ACC112 (cell line): ENCODE data around the gene TFDP1.

Source experiments
- H2AFZ ChIP-seq: fragments of 200-600 bp; sonication (generic); one replicate; pipeline ENCODE4 v1.6.0; 2017; ENCODE audit warnings: antibody characterized with exemption, low read length; ENCODE audit not compliant: unreplicated experiment
- H3K27ac ChIP-seq: fragments of 200-600 bp; sonication (generic); 2 replicates; pipeline ENCODE4 v1.5.1; 2014; ENCODE audit warnings: low read depth, mild to moderate bottlenecking, antibody characterized with exemption, low read length, moderate library complexity
- H3K27me3 ChIP-seq: fragments of 200-600 bp; sonication (generic); 2 replicates; pipeline ENCODE4 v1.6.1; 2014; ENCODE audit warnings: mild to moderate bottlenecking, antibody characterized with exemption, low read length, moderate library complexity, mixed read lengths; ENCODE audit not compliant: insufficient read depth
- H3K36me3 ChIP-seq: fragments of 200-600 bp; sonication (generic); 2 replicates; pipeline ENCODE4 v1.6.1; 2016; ENCODE audit warnings: mild to moderate bottlenecking, antibody characterized with exemption, low read length, moderate library complexity, mixed read lengths; ENCODE audit not compliant: insufficient read depth
- H3K4me1 ChIP-seq: fragments of 200-600 bp; sonication (generic); one replicate; pipeline ENCODE4 v1.6.1; 2016; ENCODE audit warnings: low read length, mixed read lengths; ENCODE audit not compliant: insufficient read depth, unreplicated experiment, control insufficient read depth
- H3K4me3 ChIP-seq: fragments of 200-600 bp; sonication (generic); 2 replicates; pipeline ENCODE4 v1.5.1; 2014; ENCODE audit warnings: mild to moderate bottlenecking, low read depth, low read length
- H3K79me2 ChIP-seq: fragments of 200-600 bp; sonication (generic); one replicate; pipeline ENCODE4 v1.6.0; 2016; ENCODE audit warnings: low read length; ENCODE audit not compliant: control insufficient read depth, unreplicated experiment, insufficient read depth

TFDP1 gene

DNA sequence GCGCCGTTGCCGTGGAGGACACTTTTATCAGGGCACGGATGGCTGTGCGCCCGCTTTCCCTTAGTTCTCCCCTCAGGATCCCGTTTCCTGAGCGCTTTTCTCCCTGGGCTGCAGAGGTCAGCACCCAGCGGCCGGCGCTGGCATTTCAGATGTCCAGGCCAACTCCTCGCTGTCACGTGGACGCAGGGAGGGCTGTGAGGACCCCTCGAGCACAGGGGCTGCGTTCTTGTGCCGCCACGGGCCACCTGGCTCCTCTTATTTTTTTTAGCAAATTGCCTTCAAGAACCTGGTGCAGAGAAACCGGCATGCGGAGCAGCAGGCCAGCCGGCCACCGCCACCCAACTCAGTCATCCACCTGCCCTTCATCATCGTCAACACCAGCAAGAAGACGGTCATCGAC is 51.2 kb downstream of the TFDP1 start:
- peaks cover 80% of the 10 kb centered on the region for H3K36me3 ChIP-seq
- H3K27me3 ChIP-seq = no peaks in the 10 kb centered on the region
- H3K4me1 ChIP-seq = no peaks in the 10 kb centered on the region
- H3K27ac ChIP-seq = no peak overlapping the region
- peaks cover 7% of the 10 kb centered on the region for H3K79me2 ChIP-seq
- H2AFZ ChIP-seq = no peak overlapping the region
- H3K4me3 ChIP-seq = no peak overlapping the region

DNA sequence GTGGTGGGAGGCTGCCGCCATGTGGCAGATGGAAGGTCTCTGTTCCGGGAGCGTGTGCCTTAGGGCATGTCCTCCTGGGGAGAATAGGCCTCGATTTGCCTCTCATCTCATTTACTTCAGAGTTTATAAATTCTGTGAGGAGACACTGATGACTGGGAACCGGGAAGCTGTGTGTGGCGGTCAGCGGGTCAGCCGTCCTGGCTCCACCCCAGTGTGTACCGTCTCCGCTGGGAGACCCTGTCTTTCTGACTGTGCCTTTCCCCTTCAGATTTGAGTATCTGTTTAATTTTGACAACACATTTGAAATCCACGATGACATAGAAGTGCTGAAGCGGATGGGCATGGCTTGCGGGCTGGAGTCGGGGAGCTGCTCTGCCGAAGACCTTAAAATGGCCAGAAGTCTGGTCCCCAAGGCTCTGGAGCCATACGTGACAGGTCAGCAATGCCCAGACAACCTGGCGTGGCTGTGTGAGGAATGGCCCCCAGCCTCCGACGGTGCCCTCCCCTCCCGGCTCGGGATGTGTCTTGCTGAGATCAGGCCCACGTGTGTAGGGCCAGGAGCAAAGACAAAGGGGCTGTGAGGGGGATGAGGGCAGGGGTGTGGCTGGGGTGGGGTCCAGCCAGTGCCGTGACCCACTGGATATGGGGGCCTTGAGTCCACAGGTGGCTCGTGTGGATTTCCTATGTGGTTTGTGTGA is 51.9 kb downstream of the TFDP1 start:
- H3K27ac ChIP-seq = no peak overlapping the region
- H2AFZ ChIP-seq = no peak overlapping the region
- peaks cover 2% of the 10 kb centered on the region for H3K79me2 ChIP-seq
- no peaks in the 10 kb centered on the region for H3K4me1 ChIP-seq
- no peak overlapping the region for H3K4me3 ChIP-seq
- H3K27me3 ChIP-seq = no peaks in the 10 kb centered on the region
- peaks cover 76% of the 10 kb centered on the region for H3K36me3 ChIP-seq

DNA sequence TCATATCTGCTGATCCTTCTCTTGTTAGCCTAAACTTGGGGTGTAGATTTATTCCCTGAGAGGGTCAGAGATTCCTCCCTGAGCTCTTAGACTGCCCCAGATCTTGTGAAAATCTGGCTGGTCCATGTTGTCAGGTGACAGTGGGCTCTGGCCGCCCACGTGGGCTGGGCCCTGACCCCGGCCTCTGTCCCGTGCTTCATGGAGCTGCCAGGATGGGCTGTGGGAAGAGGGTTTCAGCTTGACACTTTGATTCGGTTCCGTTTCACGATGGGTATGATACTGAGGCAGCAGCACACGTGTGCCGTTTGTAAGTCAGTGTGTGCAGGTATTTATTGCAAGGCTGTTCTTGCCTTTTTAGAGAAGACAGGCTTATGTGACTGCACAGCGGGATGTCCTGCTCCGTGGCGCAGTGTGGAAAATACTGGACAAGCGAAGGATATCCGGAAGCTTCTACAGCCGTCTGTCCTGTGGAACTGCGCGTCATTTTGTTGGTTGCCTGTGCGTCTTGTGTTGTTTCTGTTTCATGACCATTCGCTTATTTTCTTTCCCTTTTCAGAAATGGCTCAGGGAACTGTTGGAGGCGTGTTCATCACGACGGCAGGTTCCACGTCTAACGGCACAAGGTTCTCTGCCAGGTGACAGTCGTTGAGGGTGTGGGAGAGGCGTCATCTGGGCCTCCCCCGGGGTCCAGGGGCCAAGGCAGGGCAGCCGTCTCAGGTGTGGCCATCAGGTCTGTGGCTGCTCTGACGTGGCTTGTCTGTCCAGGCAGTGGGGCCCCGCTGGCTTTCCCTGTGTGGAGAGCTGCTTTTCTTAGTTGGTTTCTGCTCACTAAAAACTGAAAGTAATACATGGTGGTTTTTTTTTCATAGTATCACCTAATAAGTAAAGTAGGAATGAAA is 53.0 kb downstream of the TFDP1 start:
- H3K79me2 ChIP-seq = peaks cover 2% of the 10 kb centered on the region
- H3K4me1 ChIP-seq = no peaks in the 10 kb centered on the region
- no peak overlapping the region for H3K27ac ChIP-seq
- H3K4me3 ChIP-seq = no peak overlapping the region
- no peak overlapping the region for H2AFZ ChIP-seq
- peaks cover 87% of the 10 kb centered on the region for H3K36me3 ChIP-seq
- no peaks in the 10 kb centered on the region for H3K27me3 ChIP-seq

DNA sequence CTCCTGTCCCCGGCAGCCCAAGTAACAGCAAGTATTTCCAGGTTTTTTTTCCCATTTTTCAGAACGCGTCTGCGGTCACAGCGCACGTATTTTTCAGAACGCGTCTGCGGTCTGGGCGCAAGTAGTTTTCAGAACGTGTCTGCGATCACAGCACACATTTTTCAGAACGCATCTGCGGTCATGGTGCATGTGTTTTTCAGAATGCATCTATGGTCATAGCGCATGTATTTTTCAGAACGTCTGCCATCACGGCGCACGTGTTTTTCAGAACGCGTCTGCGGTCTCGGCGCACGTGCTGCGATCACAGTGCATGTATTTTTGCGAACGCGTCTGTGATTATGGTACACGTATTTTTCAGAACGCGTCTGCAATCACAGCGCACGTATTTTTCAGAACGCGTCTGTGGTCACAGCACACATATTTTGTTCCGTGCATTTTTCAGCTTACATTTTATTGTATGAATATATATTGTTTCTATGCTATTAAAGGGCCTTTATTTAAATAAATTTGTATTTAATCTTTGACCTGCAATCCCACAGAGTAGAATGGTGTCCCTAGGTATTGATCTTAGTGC is 53.7 kb downstream of the TFDP1 start:
- no peak overlapping the region for H2AFZ ChIP-seq
- H3K4me3 ChIP-seq = no peak overlapping the region
- H3K79me2 ChIP-seq = no peaks in the 10 kb centered on the region
- no peak overlapping the region for H3K27ac ChIP-seq
- H3K27me3 ChIP-seq = no peaks in the 10 kb centered on the region
- peaks cover 82% of the 10 kb centered on the region for H3K36me3 ChIP-seq
- H3K4me1 ChIP-seq = no peaks in the 10 kb centered on the region

DNA sequence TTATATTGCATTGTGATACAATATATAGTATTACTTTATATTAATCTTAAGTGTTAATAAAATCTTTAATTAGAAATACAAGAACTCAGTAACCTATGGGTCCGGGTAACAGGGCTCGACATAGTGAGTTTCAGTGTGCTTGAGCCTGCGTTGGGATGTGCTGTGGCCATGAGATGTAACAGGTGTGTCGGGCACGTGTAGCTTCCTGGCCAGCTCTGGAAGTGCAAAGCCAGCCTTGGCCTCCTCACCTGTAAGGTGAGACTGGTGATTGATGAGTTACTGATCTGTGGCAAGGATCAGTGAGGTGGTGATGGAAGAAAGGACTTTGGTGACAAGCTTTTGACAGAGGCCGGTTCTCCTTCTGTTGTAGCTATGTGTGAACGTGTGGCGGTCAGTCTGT is 54.3 kb downstream of the TFDP1 start:
- H2AFZ ChIP-seq = no peak overlapping the region
- H3K4me1 ChIP-seq = no peaks in the 10 kb centered on the region
- H3K4me3 ChIP-seq = no peak overlapping the region
- H3K27me3 ChIP-seq = no peaks in the 10 kb centered on the region
- no peak overlapping the region for H3K27ac ChIP-seq
- H3K79me2 ChIP-seq = no peaks in the 10 kb centered on the region
- peaks cover 77% of the 10 kb centered on the region for H3K36me3 ChIP-seq

DNA sequence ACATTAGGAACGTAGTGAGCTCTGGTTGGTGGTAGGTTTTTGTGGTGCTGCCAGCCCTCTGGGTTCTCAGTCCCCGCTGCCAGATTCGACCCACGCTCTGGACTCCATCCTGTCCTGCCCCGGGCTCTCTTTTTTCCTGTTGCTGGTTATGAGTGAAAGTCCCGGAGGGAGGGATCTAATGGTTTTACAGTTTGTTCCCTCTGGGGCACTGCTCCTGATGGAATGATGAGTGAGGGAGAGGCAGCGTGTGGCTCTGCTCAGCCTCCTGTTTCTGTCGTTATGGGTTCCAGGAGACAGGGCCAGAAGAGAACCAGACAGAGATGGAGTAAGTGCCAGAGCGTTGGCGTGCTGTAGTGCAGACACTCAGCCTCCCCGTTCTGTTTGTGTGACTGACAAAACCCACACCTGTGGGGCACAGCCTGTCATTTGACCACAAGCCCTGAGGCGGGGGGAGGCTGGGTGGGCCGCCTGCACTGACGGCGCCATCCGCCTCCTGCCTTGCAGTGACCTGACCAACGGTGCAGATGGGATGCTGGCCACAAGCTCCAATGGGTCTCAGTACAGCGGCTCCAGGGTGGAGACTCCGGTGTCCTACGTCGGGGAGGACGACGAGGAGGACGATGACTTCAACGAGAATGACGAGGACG is 55.2 kb downstream of the TFDP1 start:
- H3K27me3 ChIP-seq = no peaks in the 10 kb centered on the region
- H3K27ac ChIP-seq = no peak overlapping the region

DNA sequence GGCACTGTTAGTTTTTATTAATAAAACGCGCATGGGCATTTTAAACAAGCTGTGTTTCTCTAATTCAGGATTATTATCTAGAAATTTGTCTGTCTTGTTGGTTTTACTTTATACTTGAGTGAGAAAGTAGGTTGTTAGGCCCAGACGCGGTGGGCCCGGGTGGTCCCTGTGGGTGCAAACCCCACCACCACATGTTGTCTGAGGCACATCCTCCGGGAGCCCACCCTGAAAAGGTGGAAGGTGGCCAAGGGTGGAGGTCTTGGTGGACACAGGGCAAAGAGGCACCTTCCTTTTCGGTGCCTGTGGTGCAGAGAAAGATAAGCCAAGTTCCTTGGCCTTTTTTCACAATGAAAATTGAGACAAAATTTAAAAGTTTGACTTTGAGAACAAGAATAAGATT is 56.9 kb downstream of the TFDP1 start:
- H3K4me1 ChIP-seq = no peaks in the 10 kb centered on the region
- no peak overlapping the region for H3K4me3 ChIP-seq
- no peaks in the 10 kb centered on the region for H3K79me2 ChIP-seq
- peaks cover 53% of the 10 kb centered on the region for H3K36me3 ChIP-seq
- H2AFZ ChIP-seq = no peak overlapping the region
- no peaks in the 10 kb centered on the region for H3K27me3 ChIP-seq
- H3K27ac ChIP-seq = no peak overlapping the region

More for the DNA sequence above, 55.2 kb downstream of the TFDP1 start:
- Histone ChIP-seq H3K36me3 (peaks cover 70% of the 10 kb centered on the region), H3K4me3 (no peak overlapping the region), H3K4me1 (no peaks in the 10 kb centered on the region), H3K79me2 (no peaks in the 10 kb centered on the region), H2AFZ (no peak overlapping the region)

DNA sequence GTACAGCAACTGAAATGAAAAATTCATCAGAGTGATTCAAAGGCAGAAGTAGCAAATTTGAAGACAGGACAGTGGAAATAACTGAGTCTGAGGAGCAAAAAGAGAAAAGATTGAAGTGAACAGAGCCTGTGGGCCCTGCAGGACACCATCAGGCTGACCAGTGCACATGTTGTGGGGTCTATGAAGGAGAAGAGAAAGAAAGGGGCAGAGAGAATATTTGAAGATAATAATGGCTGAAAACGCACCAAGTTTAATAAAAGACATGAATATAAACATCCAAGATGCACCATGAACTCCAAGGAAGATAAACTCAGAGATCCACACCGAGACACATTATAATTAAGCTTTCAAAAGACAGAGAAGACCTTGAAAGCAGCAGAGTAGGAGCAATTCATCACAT is 58.0 kb downstream of the TFDP1 start:
- Histone ChIP-seq H3K79me2 (no peaks in the 10 kb centered on the region), H3K4me3 (no peak overlapping the region), H3K36me3 (peaks cover 41% of the 10 kb centered on the region), H2AFZ (no peak overlapping the region), H3K27me3 (no peaks in the 10 kb centered on the region), H3K4me1 (peaks cover 8% of the 10 kb centered on the region), H3K27ac (no peak overlapping the region)

DNA sequence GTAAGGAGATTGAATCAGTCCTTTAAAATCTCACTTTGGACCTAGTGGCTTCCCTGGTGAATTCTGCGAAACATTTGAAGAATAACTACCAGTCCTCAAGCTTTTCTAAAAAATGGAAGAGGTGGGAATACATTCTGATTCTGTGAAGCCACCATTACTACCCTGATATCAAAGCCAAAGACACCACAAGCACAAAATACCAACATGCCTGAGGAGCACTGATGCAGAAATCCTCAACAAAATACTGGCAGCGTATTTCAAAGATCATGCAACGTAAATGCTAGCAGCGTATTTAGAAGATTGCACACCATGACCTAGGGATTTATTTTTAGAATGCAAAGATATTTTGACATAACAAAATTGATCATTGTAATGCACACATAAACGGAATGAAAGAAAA is 59.0 kb downstream of the TFDP1 start:
- Histone ChIP-seq H3K27ac (no peak overlapping the region), H3K27me3 (no peaks in the 10 kb centered on the region), H2AFZ (no peak overlapping the region), H3K4me1 (peaks cover 12% of the 10 kb centered on the region), H3K4me3 (no peak overlapping the region), H3K36me3 (peaks cover 32% of the 10 kb centered on the region), H3K79me2 (no peaks in the 10 kb centered on the region)

DNA sequence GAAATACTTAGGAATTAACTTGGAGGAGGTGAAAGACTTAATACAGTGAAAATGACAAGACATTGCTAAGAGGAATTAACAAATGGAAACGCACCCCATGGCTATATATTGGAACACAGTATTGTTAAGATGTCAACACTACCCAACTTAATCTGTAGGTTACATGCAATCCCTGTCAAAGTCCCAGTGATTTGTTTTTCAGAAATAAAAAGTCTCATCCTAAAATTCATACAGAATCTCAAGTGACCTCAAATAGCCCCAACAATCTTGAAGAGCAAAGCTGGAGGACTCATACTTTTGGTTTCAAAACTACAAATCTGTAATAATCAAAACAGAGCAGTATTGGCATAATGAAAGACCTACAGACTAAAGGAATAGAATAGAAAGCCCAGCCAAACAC is 60.2 kb downstream of the TFDP1 start:
- Histone ChIP-seq H3K79me2 (no peaks in the 10 kb centered on the region), H3K4me3 (no peak overlapping the region), H3K36me3 (peaks cover 21% of the 10 kb centered on the region), H3K27ac (no peak overlapping the region), H3K4me1 (peaks cover 12% of the 10 kb centered on the region), H2AFZ (no peak overlapping the region), H3K27me3 (no peaks in the 10 kb centered on the region)
